ENCODE data around the gene GPR31.

- TF ChIP-seq CTCF (IDR thresholded peaks at IDR 0.05; ENCODE audit: low read length) (no peak), EZH2 (IDR thresholded peaks at IDR 0.05; ENCODE audit: borderline replicate concordance, low read length) (no peak)
Observed at GRCh38 chr6:167157414-167157813, 366 bp downstream of the GPR31 start.

Data from OCI-LY1 (cell line).